ENCODE results near the gene GTF2H1.

The GTF2H1 gene

DNA sequence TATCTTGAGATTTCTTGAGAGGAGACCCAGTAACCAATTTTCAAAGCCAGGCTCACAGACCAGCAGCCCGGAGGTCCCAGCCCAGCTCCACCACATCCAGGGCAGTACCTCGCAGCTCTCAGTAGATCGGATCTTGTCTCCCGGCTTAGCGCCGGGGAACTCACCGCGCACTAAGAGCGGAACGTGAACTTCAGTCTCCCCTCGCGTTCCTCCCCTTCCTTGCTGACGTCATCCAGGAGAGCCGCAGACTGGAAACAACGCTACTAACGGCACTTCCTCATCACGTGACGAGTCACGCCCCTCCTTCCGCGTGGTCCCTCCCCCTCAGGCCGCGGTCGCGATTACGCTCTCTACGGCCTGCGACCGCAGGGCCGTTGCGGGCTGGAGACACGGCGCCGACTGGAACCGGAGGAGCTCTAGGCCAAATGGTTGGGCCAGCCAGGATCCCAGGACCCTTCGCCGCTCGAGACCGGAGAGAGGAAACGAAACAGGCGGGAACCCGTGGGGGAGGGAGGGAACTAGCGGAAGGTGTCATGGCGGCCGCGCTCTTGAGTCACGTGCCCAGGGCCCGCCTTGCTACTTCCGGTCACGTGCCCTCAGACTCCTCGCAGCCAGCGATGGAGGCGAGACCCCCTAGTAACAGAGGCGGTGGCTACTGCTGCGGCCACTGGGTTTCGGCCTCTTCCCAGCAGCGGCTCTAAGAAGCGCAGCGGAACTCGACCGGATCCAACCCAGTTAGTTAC, at the start of gene GTF2H1, which contains the start of gene HPS5:
GTF2H1 (plus strand) TSS at position 599 of the 743 bp plus-strand sequence. CDS start 10,508 bp downstream, outside the sequence.
HPS5 (minus strand) TSS at position 172 of the 743 bp plus-strand sequence. CDS start 4,282 bp downstream, outside the sequence.
- DNase-seq: peak; percentile 78

DNA sequence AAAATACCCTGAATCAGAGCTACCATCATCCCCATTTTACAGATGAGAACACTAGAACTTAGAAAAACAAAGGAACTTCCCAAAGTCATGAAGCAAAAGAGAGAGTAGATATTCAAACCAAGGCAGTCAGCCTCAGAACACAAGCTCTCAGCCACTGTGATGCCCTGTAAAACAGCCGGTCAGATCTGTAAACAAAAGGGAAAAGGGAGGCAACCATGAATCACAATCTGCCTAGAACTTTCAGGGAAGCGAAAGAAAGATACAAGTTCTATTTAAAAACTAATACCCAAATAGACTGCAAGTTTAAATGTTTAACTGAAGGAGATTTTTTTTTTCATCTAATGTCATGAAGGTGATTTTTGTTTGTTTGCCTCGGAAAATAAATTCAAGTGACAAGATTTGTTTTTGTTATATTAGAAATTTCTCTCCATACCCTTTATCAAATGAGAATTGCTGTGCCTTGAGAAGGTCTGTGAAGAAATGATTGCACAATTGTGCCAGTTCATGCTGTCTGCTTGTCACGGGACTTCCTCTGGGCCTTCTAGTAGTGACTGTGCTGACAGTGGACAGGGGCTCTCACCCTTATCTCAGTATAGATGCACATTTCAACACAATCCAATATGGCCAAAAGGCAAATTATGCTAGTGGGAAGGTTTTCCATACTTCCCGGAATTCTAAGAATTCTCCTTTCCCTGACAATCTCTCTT, 44.6 kb upstream of the GTF2H1 start:
- no peak for DNase-seq

DNA sequence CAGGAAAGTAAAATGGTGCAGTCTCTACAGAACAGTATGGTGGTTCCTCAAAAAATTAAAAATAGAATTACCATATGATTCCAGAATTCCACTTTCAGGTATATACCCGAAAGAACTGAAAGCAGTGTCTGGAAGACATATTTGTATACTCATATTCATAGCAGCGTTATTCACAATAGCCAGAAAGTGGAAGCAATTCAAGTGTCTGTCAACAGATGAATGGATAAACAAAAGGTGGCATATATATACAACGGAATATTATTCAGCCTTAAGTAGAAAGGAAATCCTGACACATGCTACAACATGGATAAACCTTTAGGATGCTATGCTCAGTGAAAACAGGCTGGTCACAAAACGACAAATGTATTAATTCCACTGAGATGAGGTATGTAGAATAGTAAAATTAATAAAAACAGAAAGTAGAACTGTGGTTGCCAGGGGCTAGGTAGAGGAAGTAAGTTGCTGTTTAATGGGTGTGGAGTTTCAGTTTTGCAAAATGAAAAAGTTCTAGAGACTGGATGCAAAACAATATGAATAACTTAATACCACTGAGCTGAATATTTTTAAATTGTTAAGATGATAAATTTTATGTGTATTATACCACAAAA, 41.8 kb upstream of the GTF2H1 start:
- no peak for DNase-seq

DNA sequence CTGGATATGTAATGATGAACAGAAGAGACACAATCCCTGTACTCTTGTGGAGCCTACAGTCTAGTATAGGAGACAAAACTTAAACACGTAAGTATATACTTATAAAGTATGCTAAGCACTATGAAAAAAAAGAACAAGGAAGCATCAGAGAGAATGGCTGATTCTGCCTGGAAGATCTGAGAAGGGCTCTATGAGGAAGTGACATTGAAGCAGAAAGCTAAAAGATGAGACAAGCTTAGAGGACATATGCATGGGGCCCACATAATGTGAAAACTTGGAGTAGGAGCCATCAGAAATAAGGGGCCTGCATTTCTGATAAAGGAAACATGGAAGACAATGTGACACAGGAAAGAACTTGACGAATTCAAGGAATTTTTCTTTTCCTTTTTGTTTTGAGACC, 39.7 kb upstream of the GTF2H1 start:
- no peak for DNase-seq

DNA sequence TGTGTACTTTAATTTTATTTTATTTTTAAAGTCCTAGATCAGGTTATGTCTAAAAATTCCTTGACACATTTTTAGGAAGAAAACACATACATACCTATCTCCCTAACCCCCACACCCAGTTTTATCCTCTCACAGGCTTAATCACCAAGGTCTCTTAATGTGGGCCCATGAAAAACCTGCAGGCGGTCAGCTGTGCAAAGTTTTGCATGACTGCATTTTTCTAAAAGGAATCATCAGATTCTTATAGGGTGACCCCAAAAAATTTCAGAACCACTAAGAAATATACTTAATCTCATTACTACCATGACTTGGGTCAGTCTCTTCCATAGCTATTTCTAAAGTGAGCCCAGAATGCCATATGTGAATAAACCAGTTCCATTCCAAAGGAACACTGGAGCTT, 36.5 kb upstream of the GTF2H1 start:
- no peak for DNase-seq

DNA sequence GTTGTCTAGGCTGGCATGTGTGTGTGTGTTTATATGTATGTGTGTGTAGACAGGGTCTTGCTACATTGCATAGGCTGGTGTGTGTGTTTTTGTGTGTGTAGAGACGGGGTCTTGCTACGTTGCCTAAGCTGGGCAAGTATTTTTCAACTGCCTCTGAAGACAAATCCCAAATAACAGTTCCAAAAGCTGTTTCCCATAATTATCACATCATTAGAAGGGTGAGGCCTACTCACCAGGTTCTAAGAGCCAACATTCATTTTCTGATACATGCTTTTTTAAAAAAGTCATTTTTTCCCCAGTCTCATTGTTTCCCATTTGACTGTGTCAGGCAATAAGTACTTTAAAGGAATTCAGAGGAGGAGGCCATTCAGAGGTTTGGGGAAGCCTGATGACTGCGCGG, 33.5 kb upstream of the GTF2H1 start:
- DNase-seq: no peak

DNA sequence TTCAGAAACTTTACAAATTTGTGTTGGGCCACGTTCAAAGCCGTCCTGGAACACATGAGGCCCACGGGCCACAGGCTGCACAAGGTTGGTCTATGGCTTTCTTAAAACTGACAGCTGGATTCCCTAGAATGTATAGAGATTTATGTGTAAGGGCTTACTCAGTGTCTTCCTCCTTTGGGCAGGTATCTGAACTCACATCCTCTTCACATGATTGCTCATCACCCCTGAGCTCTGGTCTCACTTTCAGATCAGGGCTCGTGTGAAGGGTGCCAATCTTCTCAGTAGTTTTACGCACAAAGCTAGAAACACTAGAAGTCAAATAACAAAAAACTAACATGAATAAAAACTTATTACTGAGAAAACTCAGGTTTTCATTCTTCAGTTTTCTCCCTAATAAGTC, 27.5 kb upstream of the GTF2H1 start:
- DNase-seq: no peak

DNA sequence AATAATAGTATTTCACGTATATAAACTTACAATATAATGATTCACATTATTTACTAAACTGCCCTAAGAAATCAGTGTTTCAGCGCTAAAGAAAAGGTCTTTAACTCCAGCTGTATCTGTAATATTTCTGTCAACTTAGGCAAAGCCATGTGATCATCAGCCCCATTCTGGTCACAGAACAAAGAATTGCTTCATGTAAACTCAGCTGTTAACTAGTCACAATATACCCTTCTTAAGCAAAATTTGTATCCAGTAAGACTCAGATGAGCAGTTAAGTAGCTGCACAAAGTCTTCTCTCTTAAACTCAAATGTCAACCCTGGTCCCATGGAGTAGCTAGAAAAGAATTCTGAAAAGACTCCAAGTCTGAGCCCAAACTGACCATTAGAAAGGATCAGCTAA, 27.1 kb upstream of the GTF2H1 start:
- DNase-seq: no peak

DNA sequence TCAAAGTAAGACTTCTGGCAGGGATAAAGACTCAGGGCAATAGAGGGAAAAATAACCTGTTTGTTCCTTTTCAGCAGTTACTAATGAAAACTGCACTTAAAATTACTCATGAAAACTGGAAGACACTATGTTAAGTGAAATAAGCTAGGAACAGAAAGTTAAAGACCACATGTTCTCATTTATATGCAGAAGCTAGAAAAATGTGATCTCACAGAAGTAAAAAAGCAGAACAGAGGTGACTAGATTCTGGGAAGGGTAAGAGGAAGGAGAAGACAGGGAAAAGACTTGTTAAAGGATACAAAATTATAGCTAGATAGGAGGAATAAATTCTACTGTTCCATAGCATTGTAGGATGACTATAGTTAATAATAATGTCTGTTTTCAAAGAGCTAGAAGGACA, 22.6 kb upstream of the GTF2H1 start:
- DNase-seq: no peak

DNA sequence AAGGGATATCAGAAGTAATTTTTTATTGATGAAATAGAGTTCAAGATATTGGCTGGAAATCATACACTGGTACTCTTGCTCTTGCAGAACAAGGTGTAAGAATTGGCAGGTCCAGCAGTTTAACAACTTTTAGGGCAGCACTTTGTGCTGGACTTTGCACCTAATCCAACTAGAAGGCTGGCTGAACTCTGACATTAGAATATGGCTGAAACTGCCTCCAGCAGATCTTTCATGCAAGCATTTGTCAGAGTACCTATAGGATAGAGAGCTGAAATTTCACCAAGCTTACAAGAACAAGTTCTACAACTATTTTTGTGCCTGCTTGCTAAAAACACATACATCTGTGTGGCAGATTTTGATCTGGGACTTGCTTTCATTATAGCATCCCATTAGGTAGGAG, 17.6 kb upstream of the GTF2H1 start:
- no peak for DNase-seq

DNA sequence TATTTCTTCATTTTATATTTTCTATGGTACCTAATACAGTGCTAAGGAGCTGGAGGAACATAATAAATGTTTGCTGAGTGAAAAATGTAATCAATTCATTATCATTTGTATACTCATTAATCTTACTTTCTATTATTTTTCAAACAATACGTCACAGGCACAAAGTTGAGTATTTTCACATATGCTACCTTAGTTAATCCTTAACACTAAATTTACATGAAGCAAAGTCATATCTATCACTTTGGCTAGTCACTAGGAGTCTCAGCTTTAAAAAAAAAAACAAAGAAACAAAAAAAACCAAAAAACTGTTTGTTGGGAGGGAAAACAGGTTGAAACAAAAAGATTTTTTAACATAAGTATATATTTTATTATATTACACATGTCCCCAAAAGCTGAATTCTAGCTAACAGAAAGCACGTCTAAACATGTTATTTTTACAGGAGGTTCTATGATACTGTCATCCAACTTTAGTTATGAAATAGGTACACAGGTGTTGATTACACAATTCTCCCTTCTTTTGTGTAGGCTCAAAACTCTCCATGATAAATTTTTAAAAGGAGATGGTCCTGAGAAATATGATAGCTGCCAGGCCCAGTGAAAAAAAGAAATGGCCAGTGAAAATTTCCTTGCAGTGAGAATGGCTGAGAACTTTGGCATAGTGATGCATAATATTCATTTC, 14.8 kb upstream of the GTF2H1 start:
- no peak for DNase-seq

DNA sequence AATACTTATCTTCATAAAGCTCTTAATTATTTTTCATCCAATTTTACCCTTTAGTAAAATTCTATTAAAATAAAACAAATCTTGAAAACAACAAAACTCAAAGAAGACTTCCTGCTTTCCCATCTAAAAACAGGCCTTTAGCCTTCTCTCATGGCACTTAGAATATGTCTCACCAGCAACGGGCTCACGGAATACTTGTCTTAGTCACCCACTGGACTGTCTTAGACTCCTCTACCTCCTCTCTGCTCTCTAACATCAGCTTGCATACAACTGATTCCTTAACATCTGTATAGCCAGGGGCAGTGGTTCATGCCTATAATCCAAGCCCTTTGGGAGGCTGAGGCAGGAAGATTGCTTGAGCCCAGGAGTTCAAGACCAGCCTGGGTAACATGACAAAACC, 14.1 kb upstream of the GTF2H1 start:
- no peak for DNase-seq

DNA sequence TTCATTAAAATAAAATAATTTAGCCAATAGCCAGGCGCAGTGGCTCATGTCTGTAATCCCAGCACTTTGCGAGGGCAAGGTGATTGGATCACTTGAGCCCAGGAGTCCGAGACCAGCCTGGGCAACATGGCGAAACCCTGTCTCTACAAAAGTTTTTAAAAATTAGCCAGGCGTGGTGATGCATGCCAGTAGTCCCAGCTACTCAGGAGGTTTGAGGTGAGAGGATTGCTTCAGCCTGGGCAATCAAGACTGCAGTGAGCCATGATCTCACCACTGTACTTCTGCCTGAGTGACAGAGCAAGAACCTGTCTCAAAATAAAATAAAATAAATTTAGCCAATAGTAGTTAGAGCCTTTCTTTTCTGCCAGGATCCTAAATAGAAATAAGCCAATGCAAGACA, 12.7 kb upstream of the GTF2H1 start:
- DNase-seq: no peak

DNA sequence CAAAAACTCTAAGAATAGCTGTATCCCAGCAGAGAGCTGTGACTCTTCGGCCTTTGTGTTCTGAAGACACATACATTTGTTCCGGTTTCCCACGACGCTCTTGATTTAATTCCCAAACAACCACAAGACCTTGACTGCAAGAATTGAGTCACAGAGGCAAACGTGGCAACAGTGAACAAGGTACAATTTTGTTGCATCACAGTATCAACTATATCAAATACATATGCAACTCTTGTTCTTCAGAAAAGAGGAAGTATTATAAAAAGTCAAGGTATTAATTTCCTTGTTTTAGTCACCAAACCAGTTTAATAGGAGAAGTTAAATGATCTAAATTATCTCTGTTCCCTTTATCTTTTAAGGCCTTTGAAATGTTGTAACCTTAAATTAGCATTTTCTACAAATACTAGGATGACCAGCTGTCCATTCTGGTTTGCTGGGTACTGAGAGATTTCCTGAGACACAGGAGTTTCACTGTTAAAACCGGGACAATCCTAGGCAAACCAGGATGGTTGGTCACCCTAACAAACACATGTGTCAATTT, 11.5 kb upstream of the GTF2H1 start:
- DNase-seq: no peak

DNA sequence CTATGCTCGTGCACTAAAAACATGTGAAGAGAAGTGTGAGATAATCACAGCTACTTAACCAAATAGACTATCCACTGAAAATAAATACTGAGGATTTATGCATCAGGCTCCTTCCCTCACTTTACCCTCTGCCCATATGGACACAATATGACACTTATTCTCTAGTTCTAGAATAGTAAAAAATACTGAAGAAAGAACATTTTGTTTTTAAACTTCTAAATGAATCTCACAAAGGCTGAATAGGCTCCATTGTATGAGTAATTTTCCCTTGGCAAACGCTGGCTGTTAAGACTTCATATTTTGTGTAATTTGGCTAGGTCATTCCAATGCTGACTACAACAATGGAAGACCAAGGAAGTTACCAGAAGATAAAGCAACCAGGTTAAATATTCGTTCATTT, 10.4 kb upstream of the GTF2H1 start:
- no peak for DNase-seq

DNA sequence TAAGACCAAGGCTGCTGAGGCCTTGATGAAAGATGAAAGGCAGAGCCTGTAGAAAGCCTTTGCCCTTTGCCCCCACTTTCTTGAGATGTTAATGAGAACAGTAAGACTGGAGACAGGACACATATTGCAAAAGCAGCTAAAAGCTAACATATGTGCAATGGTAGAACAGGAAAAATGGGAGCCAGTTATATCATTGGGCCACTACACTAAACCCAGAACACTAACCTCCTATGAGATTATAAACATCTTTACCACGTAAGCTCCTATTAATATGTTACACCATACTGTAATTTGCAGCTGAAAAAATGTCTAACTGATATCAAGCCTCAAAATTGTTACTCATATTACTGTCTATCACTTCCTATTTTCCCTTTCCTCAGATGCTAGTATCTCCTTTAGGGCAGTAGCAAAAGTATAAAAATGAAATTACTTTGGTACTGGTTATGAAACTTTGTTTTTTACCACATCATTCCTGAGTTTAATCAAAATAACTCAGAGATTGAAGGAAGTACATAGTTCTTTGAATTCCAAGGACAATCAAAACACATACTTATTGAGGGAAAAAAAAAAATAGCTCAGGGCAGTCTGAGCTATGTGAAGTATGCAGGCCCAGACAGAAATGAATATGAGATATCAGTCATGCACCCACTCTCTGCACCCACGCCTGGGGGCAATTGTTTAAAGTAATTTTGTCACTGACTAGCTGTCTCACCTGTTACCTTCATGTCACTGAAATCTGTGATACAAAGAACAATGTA, 9.5 kb upstream of the GTF2H1 start:
- DNase-seq: no peak

DNA sequence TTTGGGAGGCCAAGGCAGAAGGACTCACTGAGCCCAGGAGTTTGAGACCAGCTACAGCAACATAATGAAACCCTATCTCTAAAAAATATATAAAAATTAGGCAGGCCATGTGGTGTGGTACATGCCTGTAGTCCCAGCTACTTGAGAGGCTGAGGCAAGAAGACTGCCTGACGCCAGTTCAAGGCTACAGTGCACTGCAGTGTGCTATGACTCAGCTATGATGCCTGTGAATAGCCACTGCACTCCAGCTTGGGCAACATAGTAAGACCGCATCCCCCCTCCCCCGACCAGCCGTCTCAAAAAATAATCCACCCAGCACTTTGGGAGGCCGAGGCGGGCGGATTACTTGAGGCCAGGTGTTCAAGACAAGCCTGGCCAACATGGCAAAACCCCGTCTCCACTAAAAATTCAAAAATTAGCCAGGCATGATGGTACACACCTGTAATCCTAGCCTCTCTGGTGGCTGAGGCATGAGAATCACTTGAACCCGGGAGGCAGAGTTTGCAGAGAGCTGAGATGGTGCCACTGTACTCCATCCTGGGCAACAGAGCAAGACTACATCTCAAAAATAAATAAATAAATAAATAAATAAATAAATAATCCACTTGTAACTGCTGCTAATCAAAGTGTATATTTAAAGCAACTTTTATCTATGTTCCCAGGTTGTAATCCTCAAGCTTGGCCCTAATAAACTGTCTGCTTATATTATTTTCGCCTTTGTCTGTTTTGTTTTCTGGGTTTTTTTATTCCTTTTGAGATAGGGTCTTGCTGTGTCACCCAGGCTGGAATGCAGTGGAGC, 8.2 kb upstream of the GTF2H1 start:
- DNase-seq: no peak

DNA sequence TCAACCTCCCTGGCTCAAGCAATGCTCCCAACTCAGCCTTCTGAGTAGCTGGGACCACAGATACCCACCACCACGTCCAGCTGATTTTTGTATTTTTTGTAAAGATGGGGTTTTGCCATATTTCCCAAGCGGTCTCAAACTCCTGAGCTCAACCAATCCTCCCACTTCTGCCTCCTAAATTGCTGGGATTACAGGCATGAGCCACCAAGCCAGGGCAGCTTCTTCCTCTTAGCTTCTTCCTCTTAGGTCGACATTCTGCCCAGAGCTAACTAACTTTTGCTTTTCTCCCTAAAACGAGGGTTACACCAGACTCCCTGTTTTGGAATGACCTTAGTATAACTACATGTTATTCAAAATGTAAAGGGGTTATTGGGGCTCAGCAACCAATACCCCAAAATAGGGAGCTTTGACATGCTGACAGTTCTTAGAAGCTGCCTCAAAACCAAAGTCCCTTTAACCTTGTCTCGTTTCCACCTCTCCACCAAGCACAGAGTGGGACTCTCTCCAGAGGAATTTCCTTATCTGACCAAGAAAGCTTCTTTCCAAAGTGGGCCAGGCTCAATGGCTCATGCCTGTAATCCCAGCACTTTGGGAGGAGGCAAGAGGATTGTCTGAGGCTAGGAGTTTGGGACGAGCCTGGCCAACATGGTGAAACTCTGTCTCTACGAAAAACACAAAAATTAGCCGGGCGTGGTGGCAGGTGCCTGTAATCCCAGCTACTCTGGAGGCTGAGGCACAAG, 7.4 kb upstream of the GTF2H1 start:
- DNase-seq: no peak

DNA sequence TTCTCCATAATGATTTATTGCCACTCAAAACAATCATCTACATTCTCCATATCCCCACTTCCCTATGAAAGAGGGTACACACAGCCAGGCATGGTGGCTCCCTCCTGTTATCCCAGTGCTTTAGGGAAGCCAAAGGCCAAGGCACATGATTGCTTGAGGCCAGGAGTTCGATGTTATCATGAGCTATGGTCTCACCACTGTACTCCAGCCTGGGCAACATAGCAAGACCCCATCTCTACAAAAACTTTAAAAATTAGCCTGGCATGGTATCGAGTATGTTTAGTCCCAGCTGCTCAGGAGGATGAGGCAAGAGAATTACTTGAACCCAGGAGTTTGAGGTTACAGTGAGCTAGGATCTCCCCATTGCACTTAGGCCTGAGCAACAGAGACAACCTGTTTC, 6.5 kb upstream of the GTF2H1 start:
- no peak for DNase-seq

DNA sequence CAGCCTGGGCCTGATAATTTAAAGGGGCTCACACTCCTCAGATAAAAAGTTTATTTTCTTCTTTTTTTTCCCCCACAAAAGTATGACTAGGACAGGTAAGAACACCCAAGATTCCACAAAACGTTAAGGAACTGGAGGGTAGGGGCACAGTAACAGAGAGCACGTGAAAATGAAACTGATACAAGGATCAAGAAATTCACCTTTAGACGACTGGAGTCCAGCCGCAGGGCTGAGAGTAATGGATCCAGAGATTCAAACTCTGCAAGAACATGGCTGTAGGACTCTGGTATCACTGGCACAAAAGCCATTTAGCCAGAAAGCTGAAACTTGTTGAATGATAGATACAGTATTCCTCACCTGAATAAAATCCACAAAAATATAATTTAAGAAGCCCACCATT, 4.8 kb upstream of the GTF2H1 start:
- no peak for DNase-seq

DNA sequence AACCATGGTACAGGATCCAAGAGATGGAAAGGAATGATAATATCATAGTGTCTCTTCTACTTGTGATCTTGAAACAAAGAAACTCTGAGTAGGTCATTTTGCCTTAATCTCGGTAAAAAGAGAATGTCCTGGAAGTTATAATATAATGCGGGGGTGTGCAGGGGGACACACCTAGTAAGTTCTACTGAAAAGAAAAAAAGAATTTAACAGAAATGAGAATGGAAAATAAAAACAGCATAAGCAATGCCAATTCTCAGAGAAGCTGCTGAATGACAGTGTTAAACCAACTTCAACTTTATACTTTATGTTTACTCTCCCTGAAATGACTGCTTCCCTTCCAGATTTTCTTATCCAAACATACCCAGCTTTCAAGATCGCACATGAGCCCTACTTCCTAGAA, 2.5 kb upstream of the GTF2H1 start:
- DNase-seq: no peak
